ENCODE results near the gene NBPF11.

The NBPF11 gene

GRCh38 chr1:148158341-148159003 is 6.4 kb upstream of the NBPF11 start:
- TF ChIP-seq CTCF (IDR thresholded peaks at IDR 0.05) = no peak

GRCh38 chr1:148120395-148120794 is 31.7 kb downstream of the NBPF11 start:
- peak; percentile 51 for TF ChIP-seq CTCF (IDR thresholded peaks at IDR 0.05)
